GM12873 (cell line): ENCODE data around the gene ELFN2.

ENCODE experiments used
- TF ChIP-seq, protein P1 (sequence below): IDR thresholded peaks from 2 replicates; pipeline ENCODE4 v1.5.1; 2012; ENCODE audit warnings: low read depth, mild to moderate bottlenecking, moderate library complexity, low read length, control low read depth; ENCODE audit not compliant: insufficient read depth; ENCODE audit errors: missing control alignments

ELFN2 gene

DNA sequence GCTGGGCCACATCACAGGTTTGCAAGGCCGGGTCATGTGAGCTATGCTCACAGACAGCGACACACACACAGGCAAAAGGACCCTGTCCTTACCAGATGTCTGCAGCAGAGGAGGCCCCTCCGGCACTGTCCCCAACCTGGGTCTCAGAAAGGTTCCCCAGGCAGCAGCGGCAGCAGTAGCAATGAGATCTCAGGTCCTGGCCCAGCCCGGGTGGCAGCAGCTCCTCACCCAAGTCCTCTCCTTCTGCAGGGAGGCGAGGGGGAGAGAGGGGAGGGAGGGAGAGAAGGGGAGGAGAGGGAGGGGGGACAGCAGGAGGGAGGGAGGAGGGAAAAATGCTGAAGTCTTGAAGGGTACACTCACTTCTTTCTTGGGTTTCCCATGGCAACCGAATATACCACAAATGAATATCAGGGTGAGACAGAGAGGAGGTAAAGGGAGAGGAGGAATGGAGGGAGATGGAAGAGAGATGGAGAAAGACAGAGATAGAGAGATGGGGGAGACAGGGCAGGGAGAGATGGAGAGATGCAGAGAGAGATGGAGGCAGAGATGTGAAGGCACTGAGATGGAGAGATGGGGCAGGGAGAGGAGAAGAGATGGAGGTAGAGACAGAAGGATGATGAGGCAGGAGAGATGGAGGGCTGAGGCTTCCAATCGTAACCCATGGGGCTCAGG lies 9.5 kb downstream of the ELFN2 start:
- TF ChIP-seq, protein P1, sequence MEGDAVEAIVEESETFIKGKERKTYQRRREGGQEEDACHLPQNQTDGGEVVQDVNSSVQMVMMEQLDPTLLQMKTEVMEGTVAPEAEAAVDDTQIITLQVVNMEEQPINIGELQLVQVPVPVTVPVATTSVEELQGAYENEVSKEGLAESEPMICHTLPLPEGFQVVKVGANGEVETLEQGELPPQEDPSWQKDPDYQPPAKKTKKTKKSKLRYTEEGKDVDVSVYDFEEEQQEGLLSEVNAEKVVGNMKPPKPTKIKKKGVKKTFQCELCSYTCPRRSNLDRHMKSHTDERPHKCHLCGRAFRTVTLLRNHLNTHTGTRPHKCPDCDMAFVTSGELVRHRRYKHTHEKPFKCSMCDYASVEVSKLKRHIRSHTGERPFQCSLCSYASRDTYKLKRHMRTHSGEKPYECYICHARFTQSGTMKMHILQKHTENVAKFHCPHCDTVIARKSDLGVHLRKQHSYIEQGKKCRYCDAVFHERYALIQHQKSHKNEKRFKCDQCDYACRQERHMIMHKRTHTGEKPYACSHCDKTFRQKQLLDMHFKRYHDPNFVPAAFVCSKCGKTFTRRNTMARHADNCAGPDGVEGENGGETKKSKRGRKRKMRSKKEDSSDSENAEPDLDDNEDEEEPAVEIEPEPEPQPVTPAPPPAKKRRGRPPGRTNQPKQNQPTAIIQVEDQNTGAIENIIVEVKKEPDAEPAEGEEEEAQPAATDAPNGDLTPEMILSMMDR = no peak

DNA sequence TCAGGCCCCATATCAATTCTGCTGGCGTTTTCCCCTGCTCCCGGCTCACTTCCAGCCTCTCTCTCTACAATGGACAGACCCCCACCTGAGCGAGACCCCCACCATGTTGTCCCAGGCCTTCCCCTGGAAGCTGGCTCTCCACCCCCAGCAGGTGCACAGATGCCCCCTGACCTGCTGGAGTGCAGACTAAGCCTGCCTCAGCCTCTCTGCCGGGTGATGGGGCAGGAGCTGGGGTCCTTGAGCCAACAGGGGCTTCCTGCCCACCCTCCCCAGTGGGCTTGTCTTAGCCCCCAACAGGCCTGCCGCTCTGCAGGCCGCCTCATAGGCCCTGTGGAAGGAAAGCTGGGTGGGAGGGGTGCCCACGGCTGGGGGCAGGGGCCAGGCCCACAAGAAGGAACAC lies 10.0 kb downstream of the ELFN2 start:
- TF ChIP-seq, protein P1 = no peak

DNA sequence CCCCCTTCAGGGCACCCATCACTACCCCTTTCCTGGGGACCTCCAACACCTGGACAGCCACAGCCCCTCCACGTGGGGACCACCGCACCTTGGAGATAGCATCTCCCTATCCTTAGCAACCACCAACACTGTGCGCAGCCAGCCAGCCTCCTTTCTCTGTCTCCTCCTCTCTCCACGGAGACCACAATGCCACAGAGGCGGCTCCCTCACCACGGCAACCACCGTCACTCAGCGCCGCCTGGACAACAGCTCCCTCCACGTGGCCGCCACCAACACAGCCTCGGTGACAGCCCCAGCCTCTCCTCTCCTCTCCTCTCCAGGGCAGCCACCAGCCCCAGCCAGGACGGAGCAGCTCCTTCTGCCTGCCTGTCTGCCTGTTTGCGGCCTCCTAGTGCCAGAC lies 10.5 kb downstream of the ELFN2 start:
- TF ChIP-seq, protein P1 = no peak

DNA sequence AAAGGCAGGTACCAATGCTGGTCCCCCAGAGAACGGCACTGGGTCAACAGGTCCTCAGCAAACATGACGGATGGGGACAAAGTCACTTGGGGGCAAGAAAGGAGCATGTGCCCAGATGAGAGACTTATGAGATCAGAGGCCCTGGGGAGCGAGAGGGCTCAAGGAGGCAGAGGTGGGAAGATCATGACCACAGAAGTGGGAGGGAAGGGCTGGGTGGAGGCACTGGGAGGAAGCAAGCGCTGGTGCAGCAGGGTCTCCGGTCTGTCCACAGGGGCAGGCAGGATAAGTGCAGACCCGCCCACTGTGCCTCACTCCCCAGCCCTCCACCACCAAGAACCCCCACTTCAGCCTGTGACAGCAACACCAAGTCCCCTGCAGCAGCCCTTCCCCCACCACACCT lies 10.9 kb downstream of the ELFN2 start:
- TF ChIP-seq, protein P1 = no peak

DNA sequence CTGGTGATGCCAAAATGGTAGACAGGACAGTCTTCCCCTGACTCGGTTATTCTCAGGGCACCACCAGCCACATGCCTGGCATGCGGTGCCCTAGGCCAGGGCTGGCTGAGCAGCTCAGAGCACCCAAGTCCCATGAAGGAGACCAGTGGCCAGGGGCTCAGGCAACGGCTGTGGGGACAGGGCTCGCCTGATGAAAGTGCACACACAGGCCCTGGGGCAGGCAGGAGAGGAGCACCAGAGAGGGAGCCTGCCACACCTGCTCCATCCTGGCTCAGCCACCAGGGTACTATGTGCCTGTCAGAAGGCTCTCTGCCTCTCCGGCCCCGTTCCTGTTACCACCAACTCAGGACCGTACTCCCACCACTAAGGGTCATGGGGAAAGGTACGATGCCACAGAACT lies 12.1 kb downstream of the ELFN2 start:
- TF ChIP-seq, protein P1 = no peak

DNA sequence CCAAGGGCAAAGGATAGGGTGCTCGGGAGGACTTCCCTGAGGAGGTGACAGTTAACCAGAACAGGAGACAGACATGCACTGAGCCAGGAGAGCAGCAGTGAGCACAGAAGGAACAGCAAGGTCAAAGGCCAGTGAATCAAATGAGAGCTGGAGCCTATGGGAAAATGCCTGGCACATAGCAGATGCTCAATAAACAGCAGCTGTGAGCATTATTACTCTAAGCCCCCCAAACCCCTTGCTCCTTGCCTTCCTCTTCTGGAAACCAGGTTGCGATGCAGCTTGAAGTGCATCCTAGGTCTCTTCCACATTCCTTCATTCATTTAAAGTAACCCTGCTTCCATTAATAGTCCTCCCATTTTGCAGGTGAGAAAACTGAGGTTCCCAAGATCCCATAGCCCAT lies 13.0 kb downstream of the ELFN2 start:
- TF ChIP-seq, protein P1 = no peak

DNA sequence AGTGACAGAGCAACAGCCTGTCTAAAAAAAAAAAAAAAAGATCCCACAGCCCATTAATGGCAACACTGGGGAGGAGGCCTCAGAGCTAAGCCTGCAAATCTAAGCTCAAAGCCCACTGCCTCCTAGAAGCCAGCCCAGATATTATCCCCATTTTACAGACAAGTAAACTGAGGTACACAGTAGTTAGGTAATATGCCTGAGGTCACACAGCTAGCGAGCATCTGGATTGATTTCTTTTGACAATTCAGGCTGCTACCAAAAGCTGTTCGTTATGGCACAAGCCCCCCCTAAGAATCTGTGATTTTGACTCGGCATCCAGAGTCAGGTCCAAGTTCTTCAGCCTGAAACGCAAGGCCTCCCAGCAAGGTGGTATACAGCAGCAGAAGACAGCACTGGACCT lies 13.7 kb downstream of the ELFN2 start:
- TF ChIP-seq, protein P1 = no peak
